Fibroblast of skin of right quadriceps (primary cell): ENCODE results near the gene HOXA11.
A peak's percentile ranks its signal among the peaks of the same experiment; 100 is the strongest.

Experiments used
- DNase-seq: peaks from one replicate; pipeline ENCODE4 v3.0.0-alpha.2; 2013

Gene HOXA11

DNA sequence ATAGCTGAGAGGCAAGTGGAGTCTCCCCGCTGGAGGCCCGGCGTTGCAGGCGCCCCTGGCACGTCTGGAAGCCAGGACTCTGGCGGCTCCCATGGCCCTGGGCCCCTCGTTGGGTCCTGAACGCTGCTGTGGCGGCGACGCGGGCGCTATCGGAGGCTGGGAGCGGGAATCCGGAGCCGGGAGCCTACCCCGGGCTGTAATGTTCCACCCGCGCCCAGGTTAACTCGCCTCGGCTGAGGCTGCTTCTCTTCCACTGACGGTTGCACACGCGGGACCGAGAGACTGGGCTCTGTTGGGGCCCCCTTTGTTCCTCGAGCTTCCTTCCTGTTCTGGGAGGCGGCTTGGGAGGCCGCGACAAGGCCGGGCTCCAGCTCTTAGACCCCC, 40.3 kb downstream of the HOXA11 start:
- DNase-seq, result no peak

- no peak for DNase-seq
These were observed 40.9 kb downstream of the HOXA11 start for GRCh38 chr7:27143950-27144780.

DNA sequence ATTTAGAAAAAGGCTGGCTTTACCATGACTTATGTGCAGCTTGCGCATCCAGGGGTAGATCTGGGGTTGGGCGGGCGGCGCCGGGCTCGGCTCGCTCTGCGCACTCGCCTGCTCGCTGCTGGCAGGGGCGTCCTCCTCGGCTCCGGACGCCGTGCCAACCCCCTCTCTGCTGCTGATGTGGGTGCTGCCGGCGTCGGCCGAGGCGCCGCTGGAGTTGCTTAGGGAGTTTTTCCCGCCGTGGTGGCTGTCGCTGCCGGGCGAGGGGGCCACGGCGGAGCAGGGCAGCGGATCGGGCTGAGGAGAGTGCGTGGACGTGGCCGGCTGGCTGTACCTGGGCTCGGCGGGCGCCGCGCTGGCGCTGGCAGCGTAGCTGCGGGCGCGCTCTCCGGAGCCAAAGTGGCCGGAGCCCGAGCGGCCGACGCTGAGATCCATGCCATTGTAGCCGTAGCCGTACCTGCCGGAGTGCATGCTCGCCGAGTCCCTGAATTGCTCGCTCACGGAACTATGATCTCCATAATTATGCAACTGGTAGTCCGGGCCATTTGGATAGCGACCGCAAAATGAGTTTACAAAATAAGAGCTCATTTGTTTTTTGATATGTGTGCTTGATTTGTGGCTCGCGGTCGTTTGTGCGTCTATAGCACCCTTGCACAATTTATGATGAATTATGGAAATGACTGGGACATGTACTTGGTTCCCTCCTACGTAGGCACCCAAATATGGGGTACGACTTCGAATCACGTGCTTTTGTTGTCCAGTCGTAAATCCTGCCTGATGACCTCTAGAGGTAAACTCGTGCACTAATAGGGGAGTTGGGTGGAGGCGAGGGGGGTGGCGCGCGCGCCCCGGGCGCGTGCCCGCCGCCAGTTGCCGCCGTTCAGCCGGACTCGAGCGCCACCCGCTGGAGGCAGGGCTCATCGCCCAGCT, 41.7 kb downstream of the HOXA11 start, which contains the start of gene HOXA5:
HOXA5 (minus strand) TSS at position 659 of the 927 bp plus-strand sequence; CDS start at position 585, 74 bp downstream.
- peak; percentile 63 for DNase-seq

DNA sequence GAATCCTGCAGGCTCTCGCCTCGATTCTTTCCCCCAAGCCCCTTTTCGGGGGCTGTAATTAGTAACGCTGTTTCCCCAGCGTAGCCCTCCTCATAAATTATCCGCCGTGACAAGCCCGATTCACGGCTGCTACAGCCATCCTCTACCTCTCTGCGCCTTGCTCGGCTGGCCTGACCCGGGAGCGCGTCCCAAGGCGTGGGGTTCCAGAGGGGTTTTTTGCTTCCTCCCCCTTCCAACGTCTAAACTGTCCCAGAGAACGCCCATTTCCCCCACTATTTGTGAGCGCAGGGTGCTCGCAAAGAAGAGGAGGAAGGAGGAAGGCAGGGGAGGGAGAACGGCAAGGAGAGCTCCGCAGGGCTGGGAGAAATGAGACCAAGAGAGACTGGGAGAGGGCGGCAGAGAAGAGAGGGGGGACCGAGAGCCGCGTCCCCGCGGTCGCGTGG, 42.4 kb downstream of the HOXA11 start:
- DNase-seq, result no peak

DNA sequence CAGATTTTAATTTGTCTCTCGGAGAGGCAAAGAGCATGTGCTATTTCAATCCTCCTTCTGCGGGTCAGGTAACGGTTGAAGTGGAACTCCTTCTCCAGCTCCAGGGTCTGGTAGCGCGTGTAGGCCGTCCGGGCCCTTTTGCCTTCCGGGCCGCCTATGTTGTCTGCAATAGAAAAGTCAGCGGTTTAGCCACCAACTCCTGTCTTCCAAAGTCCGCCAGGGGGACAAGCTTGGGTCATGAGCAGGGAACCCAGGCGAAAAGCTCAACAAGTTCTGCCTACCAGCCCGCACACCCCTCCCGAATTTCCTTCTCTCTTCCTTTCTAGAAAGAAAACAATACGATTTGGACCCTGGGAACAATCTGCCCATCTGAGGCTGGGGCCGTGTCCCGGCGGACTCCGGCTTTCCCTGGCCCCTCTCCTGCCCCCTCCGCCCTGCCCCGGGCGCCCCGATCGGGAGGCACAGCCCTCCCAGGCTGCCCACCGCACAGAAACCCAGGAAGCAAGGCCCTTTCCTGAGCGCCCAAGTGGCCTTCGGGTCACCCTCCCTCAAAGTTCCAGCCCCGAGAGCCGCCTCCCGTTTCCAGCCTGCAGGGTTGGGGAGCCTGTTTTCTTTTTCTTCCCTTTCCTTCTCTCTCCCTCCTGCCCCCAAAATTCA, 43.0 kb downstream of the HOXA11 start:
- no peak for DNase-seq

- no peak for DNase-seq
These were observed 43.7 kb downstream of the HOXA11 start for GRCh38 chr7:27141137-27141922.

- DNase-seq, result no peak
These were observed 44.7 kb downstream of the HOXA11 start for GRCh38 chr7:27140126-27140857.

- DNase-seq, result no peak
These were observed 45.5 kb downstream of the HOXA11 start for GRCh38 chr7:27139334-27140125.

DNA sequence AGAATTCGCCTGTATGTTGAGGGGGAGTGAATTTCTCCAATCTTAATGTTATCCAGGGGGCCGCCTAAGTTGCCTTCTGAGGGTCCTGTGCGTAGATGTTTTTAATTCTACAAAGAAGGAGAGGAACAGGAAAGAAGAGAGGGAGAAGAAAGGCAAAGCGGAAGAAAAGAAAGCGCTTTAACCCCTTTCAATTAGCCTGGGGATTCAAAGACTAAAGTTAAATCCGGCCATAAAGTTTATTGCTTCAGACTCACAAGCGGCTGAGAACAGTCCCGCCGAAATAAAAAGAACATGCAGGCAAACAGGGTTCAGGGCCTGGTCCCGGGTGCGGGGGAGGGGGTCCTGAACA, 46.1 kb downstream of the HOXA11 start:
- DNase-seq, result no peak

GRCh38 chr7:27138472-27138871, 46.6 kb downstream of the HOXA11 start:
- no peak for DNase-seq

DNA sequence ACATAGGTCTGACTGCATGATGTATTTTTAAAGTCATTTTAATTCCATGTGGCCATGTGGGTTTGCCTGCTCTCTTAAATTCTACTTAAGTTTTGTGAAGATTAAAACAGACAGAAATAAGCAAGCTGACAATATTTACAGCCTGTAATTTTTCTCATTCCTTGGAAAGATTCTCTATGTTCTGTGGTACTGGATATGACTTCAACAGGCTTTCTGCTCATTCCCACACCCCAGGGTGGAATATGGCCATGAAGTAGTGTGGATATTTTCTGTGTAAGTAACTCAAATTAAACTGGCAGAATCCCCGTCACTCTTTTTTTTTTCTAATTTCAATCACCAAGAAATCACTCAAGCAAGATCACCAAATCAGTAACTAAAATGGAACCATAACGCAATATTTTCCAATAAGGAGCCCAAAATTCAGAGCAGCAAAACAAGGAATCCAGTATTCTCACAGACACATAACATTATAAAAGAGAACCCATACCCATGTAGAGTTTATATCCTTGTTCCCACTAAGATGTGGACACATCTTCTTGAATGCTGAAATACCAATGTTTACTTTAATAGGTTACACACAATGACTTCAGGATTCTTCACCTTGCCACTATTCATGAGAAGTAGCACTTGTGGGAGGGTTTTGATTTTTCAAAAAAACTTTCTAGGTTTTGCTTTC, 47.3 kb downstream of the HOXA11 start:
- DNase-seq, result peak; percentile 20

- peak; percentile 89 for DNase-seq
These were observed 50.6 kb downstream of the HOXA11 start for GRCh38 chr7:27134392-27134791.

GRCh38 chr7:27133409-27134231, 51.4 kb downstream of the HOXA11 start:
- no peak for DNase-seq

DNA sequence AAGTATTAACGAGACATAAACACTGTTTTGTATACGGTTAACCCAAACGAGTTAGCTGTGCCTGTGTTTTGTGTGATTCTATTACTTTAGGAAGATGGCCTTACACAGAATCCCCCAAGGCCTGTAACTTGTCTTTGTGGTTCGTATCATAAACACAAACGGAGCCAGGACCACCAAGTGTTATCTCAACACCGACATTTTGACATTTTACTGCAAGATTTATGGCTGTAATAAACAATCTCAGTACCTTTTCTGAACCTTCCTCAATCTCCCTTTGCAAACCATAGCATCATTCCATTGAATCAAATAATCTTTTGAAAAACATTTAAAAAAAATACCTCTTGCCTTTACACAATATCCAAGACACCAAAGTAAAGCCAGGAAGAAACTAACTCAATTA, 52.1 kb downstream of the HOXA11 start:
- DNase-seq, result no peak

DNA sequence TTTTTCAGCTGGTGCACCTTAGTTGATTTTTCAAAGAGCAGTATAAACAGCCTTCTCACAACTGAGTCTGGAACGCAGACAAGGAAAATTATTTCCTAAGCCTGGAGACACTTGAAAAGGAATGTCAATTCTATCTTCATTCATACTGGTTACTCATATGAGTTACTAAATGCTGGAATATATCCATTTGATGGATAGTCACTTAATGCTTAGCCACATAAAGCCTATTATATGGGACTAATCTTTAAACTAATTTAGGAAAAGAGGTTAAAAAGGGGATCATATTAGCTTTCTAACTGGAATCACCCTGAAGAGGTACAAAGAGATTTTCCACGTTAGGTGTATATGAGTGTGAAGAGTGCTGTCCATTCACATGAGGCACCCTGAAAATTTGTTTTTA, 52.8 kb downstream of the HOXA11 start:
- DNase-seq, result no peak

GRCh38 chr7:27131390-27131819, 53.6 kb downstream of the HOXA11 start:
- DNase-seq, result no peak
